IPS-NIHi11 (cell line): ENCODE results near the gene OR51A4.
"Not testable (repeated sequence)": the region's sequence is repeated elsewhere in the genome, so short reads cannot be mapped to it uniquely, and the experiment has no call there.

Source experiments
- DNase-seq: peaks from one replicate; pipeline ENCODE4 v3.0.0; 2012; ENCODE audit warnings: mixed read lengths, low spot score

Gene OR51A4, protein sequence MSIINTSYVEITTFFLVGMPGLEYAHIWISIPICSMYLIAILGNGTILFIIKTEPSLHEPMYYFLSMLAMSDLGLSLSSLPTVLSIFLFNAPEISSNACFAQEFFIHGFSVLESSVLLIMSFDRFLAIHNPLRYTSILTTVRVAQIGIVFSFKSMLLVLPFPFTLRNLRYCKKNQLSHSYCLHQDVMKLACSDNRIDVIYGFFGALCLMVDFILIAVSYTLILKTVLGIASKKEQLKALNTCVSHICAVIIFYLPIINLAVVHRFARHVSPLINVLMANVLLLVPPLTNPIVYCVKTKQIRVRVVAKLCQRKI

GRCh38 chr11:4947505-4947904 lies at the start of gene OR51A4:
OR51A4 (minus strand) TSS chr11:4947605; CDS start chr11:4947100, 505 bp downstream.
- DNase-seq: no peak

DNA sequence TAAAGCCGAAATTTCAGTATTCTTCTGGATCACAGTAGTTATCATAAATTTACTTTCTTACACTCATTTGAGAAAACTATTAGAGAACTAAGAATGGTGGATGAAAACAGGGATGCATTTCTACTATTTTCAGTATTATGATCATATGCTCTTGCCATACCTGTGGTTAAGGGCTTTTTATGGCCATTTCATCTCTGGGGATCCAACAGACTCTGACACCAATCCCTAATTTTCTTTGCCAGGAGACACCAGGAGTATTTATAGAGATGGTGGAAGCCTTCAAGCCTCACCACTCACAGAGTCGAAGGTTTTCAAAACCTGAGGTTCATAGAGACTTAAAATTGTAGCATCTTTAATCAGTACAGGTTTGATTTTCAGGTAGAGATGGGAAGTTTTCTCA lies 47.1 kb upstream of the OR51A4 start, which contains the start of gene OR51L1:
Gene OR51L1, plus strand, starts transcription at position 301 of the 400 bp plus-strand sequence. CDS start 4,132 bp downstream, outside the sequence.
- DNase-seq: no peak

- no peak for DNase-seq
Measured at GRCh38 chr11:4991060-4991459, 43.7 kb upstream of the OR51A4 start.

GRCh38 chr11:4983841-4984240 lies 36.4 kb upstream of the OR51A4 start:
- DNase-seq: no peak

GRCh38 chr11:4982678-4983077 lies 35.3 kb upstream of the OR51A4 start:
- DNase-seq: no peak

GRCh38 chr11:4979036-4979435 lies 31.6 kb upstream of the OR51A4 start:
- DNase-seq: no peak

- no peak for DNase-seq
Measured at GRCh38 chr11:4975436-4975835, 28.0 kb upstream of the OR51A4 start.

- DNase-seq: no peak
Measured at GRCh38 chr11:4962816-4963215, 15.4 kb upstream of the OR51A4 start.

DNA sequence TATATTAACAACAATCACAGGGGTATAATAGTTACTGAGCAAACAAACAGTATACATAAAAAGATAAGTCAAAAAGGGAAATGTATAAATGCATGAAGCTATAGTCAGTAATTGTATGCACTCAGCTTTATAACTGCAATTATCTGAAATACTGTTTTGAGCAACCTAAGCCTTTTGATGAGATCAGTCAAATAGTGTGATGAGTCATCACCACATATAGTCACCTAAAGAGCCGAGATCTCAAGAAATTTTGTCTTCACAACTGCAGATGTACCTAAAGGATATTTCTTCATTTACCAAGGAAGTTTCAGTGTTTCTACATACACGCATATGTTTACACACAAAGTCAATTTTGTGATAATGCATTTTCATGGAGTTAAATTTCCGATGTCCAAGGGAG lies 13.5 kb upstream of the OR51A4 start:
- DNase-seq: no peak

DNA sequence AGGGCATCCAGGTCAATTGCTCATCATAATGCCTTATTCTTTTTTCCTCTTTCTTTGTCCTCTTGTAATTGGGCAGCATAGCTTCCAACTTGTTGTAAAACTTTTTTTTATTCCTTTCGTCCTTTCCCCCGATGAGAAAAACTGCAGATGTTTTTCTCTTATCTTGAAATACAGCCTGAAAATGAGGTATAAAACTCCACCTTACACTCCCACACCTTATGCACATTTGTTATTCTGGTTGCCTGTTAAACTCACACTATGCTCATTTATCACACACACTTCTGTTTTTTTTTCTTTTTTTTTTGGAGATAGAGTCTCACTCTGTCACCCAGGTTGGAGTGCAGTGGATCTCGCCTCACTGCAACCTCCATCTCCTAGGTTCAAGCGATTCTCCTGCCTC lies 10.0 kb upstream of the OR51A4 start:
- no peak for DNase-seq

GRCh38 chr11:4955613-4956012 lies 8.2 kb upstream of the OR51A4 start, which contains the start of gene OR51A2:
OR51A2 (minus strand) TSS chr11:4955713; CDS start chr11:4955713, 0 bp downstream.
- DNase-seq: not testable (repeated sequence)

GRCh38 chr11:4936745-4937144 lies 10.7 kb downstream of the OR51A4 start:
- no peak for DNase-seq

DNA sequence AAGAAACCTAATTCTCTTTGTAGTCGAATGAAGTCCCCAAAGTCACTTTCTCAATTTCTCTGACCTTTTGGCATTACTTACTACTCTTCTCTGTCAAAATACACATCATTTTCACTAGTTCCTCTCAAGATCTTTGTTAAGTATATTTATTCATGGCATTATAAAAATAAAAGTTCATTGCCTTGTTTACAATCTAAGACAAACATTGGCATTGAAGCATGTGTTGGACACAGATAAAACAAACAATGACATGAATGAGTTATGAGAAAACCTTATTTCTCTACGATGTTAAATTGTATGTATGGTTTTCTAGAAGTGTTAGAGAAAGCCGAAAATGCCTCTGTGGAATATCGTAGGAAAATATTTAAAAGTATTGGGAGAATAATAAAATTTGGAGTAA lies 14.7 kb downstream of the OR51A4 start:
- DNase-seq: no peak

DNA sequence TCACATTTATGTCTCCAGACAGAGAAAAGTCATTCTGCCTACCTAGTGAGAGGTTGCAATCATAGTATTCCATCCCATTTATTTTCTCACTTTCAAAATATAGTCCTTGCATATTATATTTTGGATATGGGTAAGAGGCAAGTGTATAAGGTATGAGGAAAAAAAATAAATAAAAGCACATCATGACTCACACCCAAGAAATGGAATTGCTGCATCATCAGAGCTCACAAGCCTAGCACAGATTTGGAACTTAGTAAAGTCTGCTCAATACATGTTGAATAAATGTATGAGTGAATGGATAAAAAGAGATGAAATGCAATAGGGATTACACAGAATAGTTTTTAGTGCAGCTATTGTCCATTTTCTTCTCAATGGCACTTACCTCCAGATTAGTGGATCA lies 20.8 kb downstream of the OR51A4 start:
- DNase-seq: no peak

GRCh38 chr11:4924239-4924638 lies 23.2 kb downstream of the OR51A4 start, which contains the start of gene OR51G1:
OR51G1 (minus strand) TSS chr11:4924339; CDS start chr11:4924339, 0 bp downstream.
- no peak for DNase-seq

DNA sequence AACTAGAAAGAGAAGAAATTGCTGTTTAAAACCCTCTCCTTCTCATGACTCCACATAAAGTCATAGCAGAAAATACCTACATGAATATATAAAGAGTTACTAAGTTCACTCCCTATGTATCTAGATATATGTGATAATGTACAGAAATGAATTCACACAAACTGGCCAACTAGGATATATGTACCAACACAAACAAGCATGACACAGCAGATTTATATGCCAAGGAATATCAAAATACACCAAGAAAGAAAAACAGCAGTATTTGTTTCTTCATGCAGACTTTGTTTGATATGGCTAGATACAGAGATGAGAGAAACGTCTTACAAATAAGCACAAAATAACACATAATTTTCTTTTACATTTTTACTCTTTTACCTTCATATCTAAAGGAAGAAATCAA lies 25.1 kb downstream of the OR51A4 start:
- DNase-seq: no peak

GRCh38 chr11:4921796-4922195 lies 25.6 kb downstream of the OR51A4 start:
- DNase-seq: no peak

DNA sequence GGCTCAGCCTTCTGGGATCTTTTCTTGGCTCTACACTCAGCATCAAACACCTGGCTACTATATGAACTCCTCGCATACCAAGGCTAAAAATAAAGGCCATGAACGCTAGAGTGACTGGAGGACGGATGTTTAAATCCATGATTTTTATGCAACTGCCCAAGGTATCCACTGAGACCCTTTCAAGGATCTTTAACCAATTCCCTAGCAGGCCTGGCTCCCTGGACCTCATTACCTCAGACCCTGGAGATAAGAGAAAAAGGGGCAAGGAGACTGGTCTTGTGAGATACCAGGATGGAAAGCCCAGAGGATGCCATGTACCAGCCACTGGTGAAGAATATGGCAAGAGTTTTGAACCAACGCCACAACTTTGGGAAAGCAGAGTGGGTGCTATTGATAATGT lies 28.2 kb downstream of the OR51A4 start, which contains the start of gene OR51G2:
Gene OR51G2, minus strand, starts transcription at position 101 of the 400 bp plus-strand sequence. CDS start 3,687 bp downstream, outside the sequence.
- DNase-seq: no peak

GRCh38 chr11:4916581-4916980 lies 30.8 kb downstream of the OR51A4 start:
- no peak for DNase-seq

- DNase-seq: no peak
Measured at GRCh38 chr11:4903484-4903883, 43.9 kb downstream of the OR51A4 start, which contains the start of gene OR51A7. OR51A7 (plus strand) TSS chr11:4903783; CDS start chr11:4907370, 3,587 bp downstream.
